OCI-LY3 (cell line): ENCODE data around the gene ARL3.

Source experiments
- H2AFZ ChIP-seq: fragments of 200-600, 300-600 bp; shearing (Covaris generic); 2 replicates; pipeline ENCODE4 v1.6.0; 2014; ENCODE audit warnings: antibody characterized with exemption, low read depth, low read length
- H3K27ac ChIP-seq: fragments of 200-600, 300-600 bp; sonication (generic); 2 replicates; pipeline ENCODE4 v1.5.1; 2014; ENCODE audit warnings: mild to moderate bottlenecking, low read length, moderate library complexity, mixed read lengths
- H3K27me3 ChIP-seq: fragments of 200-600, 300-600 bp; sonication (generic); 2 replicates; pipeline ENCODE4 v1.6.1; 2014; ENCODE audit warnings: low read depth, low read length, mixed read lengths
- H3K36me3 ChIP-seq: fragments of 200-600, 300-600 bp; sonication (generic); replicated peaks from 2 replicates; pipeline ENCODE3; 2014; ENCODE audit warnings: low read depth, low read length, mixed read lengths
- H3K4me1 ChIP-seq: fragments of 300-600, 200-600 bp; sonication (generic); 2 replicates; pipeline ENCODE4 v1.6.1; 2014; ENCODE audit warnings: low read length, mixed read lengths
- H3K4me2 ChIP-seq: fragments of 200-600, 300-600 bp; sonication (generic); 2 replicates; pipeline ENCODE4 v1.6.1; 2014; ENCODE audit warnings: low read length, mixed read lengths
- H3K4me3 ChIP-seq: fragments of 300-600, 200-600 bp; sonication (generic); 2 replicates; pipeline ENCODE4 v1.5.1; 2014; ENCODE audit warnings: antibody characterized with exemption, mild to moderate bottlenecking, low read length, moderate library complexity
- H3K79me2 ChIP-seq: fragments of 300-600, 200-600 bp; shearing (Covaris generic); 2 replicates; pipeline ENCODE4 v1.6.1; 2014; ENCODE audit warnings: mild to moderate bottlenecking, low read length, mixed read lengths
- H3K9ac ChIP-seq: fragments of 300-600, 200-600 bp; shearing (Covaris generic); 2 replicates; pipeline ENCODE4 v1.6.0; 2014; ENCODE audit warnings: mild to moderate bottlenecking, low read length, moderate library complexity
- H3K9me3 ChIP-seq: fragments of 200-600, 300-600 bp; shearing (Covaris generic); 2 replicates; pipeline ENCODE4 v1.6.1; 2014; ENCODE audit warnings: low read length, mixed read lengths; ENCODE audit not compliant: insufficient read depth
- H4K20me1 ChIP-seq: fragments of 200-600, 300-600 bp; sonication (generic); 2 replicates; pipeline ENCODE4 v1.6.1; 2016; ENCODE audit warnings: low read length, mixed read lengths; ENCODE audit not compliant: insufficient read depth
- EZH2phosphoT487 ChIP-seq: fragments of 200-600 bp; shearing (Covaris generic); IDR thresholded peaks from 2 replicates; pipeline ENCODE4 v1.6.1; 2018; ENCODE audit warnings: antibody characterized with exemption, mixed run types, low read depth
- TF ChIP-seq, protein P1 (sequence below): fragments of 200-600, 300-600 bp; sonication (generic); IDR thresholded peaks from 2 replicates; pipeline ENCODE4 v1.5.1; 2014; ENCODE audit warnings: antibody characterized with exemption, low read length, low read depth

The ARL3 gene

DNA sequence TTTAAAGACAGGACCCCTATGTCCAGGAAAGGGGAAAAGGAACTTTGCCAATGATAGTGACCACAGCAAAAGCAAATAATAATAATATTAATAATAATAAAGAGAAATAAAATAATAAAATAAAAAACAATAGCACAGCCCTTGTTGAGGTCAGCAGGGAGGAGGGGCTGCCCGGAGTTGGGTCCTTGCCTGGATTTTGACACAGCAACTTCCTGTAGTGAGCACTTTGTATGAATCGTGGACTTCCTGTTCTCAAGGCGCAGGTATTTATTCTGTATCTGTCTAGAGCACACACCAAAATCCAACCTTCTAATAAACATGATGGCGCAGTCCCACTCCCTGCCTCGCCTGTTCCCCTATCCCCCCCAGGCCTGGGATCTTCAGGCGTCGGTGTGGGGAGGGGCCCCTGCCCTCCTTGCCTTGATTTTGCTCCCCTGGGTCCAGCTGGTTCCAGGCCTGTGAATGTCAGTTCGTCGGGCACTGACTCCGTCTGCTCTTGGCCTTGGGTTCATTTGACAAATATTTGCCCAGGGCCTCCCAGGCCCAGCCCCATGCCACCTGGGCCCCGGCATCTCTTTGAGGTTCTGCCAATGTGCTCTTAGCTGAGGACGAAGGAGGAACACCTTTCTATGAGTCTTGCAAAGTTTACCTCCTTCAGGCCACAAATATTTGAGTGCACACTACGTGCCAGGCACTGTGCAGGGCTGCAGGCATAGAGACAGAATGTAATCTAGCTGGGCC lies 56.0 kb downstream of the ARL3 start:
- peaks cover 2% of the 10 kb centered on the region for H3K79me2 ChIP-seq
- peaks cover 7% of the 10 kb centered on the region for H3K36me3 ChIP-seq
- no peak overlapping the region for H3K27ac ChIP-seq
- H3K9me3 ChIP-seq = no peaks in the 10 kb centered on the region
- H3K27me3 ChIP-seq = no peaks in the 10 kb centered on the region
- TF ChIP-seq, protein P1, sequence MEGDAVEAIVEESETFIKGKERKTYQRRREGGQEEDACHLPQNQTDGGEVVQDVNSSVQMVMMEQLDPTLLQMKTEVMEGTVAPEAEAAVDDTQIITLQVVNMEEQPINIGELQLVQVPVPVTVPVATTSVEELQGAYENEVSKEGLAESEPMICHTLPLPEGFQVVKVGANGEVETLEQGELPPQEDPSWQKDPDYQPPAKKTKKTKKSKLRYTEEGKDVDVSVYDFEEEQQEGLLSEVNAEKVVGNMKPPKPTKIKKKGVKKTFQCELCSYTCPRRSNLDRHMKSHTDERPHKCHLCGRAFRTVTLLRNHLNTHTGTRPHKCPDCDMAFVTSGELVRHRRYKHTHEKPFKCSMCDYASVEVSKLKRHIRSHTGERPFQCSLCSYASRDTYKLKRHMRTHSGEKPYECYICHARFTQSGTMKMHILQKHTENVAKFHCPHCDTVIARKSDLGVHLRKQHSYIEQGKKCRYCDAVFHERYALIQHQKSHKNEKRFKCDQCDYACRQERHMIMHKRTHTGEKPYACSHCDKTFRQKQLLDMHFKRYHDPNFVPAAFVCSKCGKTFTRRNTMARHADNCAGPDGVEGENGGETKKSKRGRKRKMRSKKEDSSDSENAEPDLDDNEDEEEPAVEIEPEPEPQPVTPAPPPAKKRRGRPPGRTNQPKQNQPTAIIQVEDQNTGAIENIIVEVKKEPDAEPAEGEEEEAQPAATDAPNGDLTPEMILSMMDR = no peak
- no peak for TF ChIP-seq EZH2phosphoT487
- H2AFZ ChIP-seq = no peak overlapping the region
- H3K9ac ChIP-seq = no peak overlapping the region
- H3K4me1 ChIP-seq = peaks cover 21% of the 10 kb centered on the region
- H3K4me3 ChIP-seq = no peak overlapping the region
- no peak overlapping the region for H3K4me2 ChIP-seq
- H4K20me1 ChIP-seq = 0 out of 2 replicates have a peak, but pooled peaks cover 8% of the 10 kb centered on the region

DNA sequence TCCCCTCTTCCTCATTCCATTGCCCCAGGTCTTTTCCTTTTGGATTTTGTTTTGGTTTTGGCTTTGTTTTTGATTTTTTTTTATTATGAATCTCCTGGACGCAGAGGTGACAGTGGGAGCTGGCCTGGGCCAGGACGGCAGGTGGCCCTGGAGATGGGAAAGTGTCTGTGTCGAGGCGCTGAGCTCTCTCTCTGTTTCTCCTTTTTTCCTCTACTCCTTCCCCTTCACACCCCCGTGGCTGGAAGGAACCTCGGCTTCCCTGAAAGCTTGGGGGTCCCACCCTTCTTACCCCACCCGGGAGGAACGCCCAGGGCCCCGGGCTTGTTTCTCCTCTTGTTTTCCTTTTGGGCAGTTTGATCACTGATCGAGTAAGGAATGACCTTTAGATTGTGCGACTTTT lies 56.7 kb downstream of the ARL3 start:
- no peak overlapping the region for H3K27ac ChIP-seq
- H3K9me3 ChIP-seq = no peaks in the 10 kb centered on the region
- peaks cover 28% of the 10 kb centered on the region for H3K4me1 ChIP-seq
- H3K36me3 ChIP-seq = peaks cover 9% of the 10 kb centered on the region
- H3K9ac ChIP-seq = no peak overlapping the region
- H3K27me3 ChIP-seq = no peaks in the 10 kb centered on the region
- H4K20me1 ChIP-seq = 0 out of 2 replicates have a peak, but pooled peaks cover 11% of the 10 kb centered on the region
- no peak for TF ChIP-seq EZH2phosphoT487
- TF ChIP-seq, protein P1 = no peak
- H3K4me3 ChIP-seq = no peak overlapping the region
- H2AFZ ChIP-seq = no peak overlapping the region
- H3K79me2 ChIP-seq = peaks cover 5% of the 10 kb centered on the region
- no peak overlapping the region for H3K4me2 ChIP-seq

DNA sequence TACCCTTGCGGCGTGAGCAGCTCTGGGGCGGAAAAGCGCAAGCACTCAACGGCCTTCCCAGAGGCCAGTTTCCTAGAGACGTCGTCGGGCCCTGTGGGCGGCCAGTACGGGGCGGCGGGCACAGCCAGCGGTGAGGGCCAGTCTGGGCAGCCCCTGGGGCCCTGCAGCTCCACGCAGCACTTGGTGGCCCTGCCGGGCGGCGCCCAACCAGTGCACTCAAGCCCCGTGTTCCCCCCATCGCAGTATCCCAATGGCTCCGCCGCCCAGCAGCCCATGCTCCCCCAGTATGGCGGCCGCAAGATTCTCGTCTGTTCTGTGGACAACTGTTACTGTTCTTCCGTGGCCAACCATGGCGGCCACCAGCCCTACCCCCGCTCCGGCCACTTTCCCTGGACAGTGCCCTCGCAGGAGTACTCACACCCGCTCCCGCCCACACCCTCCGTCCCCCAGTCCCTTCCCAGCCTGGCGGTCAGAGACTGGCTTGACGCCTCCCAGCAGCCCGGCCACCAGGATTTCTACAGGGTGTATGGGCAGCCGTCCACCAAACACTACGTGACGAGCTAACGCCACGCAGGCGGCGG lies 57.3 kb downstream of the ARL3 start:
- Histone ChIP-seq H3K27ac (no peak overlapping the region), H3K4me1 (peaks cover 33% of the 10 kb centered on the region), H3K79me2 (peaks cover 8% of the 10 kb centered on the region), H4K20me1 (0 out of 2 replicates have a peak, but pooled peaks cover 11% of the 10 kb centered on the region), H3K9me3 (no peaks in the 10 kb centered on the region), H2AFZ (no peak overlapping the region), H3K9ac (no peak overlapping the region), H3K4me2 (no peak overlapping the region), H3K4me3 (no peak overlapping the region), H3K36me3 (peaks cover 9% of the 10 kb centered on the region), H3K27me3 (no peaks in the 10 kb centered on the region)
- TF ChIP-seq EZH2phosphoT487 = no peak
- TF ChIP-seq, protein P1 = no peak

DNA sequence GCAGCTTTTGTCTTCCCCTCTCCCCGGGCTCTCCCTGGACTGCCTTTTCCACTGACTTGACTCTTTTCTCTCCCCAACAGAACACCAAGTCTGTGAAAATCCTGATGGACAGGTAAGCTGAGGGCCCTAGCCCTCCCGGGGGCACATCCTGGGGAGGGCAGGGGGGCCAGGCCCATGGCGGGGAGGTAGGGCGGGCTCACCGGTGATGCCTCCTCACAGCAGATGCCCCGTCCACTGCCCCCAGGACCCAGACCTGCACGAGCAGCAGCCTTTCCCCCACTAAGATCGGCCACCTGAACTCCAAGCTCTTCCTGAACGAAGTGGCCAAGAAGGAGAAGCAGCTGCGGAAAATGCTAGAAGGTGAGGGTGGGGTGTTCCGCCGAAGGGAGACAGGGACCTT lies 58.2 kb downstream of the ARL3 start:
- peaks cover 9% of the 10 kb centered on the region for H3K36me3 ChIP-seq

More for the DNA sequence above, 58.2 kb downstream of the ARL3 start:
- Histone ChIP-seq H3K79me2 (peaks cover 16% of the 10 kb centered on the region), H3K27ac (no peak overlapping the region), H3K4me3 (no peak overlapping the region), H3K9me3 (no peaks in the 10 kb centered on the region), H3K4me2 (no peak overlapping the region), H3K27me3 (no peaks in the 10 kb centered on the region), H3K9ac (no peak overlapping the region), H2AFZ (no peak overlapping the region), H3K4me1 (peaks cover 35% of the 10 kb centered on the region), H4K20me1 (0 out of 2 replicates have a peak, but pooled peaks cover 11% of the 10 kb centered on the region)
- TF ChIP-seq, protein P1 = no peak
- TF ChIP-seq EZH2phosphoT487 = no peak
